SK-N-SH (cell line): ENCODE data around the gene DHDH. TPM values are rescaled to one million over a fixed set of nuclear protein-coding genes. Genes with fewer than 3 reads are reported as not detected.

Source experiments
- CTCF ChIA-PET: fragments of 300-600, 350-600 bp; formaldehyde crosslinking; extraction: SDS; loops from one replicate; lab custom pipeline; 2021; lab: Yijun Ruan, JAX
- POLR2A ChIA-PET: fragments of 350-600 bp; sonication (Branson Sonifier 250); formaldehyde crosslinking; extraction: SDS; loops from one replicate; lab custom pipeline; 2020; ENCODE audit warnings: antibody characterized with exemption, inconsistent platforms; lab: Yijun Ruan, JAX
- DNase-seq: peaks from one replicate; pipeline ENCODE4 v3.0.0; 2012
- H2AFZ ChIP-seq: fragments of 200-600 bp; sonication (generic); 2 replicates; pipeline ENCODE4 v1.8.1; 2016; ENCODE audit warnings: antibody characterized with exemption, mild to moderate bottlenecking, low read depth
- H3F3A ChIP-seq: fragments of 200-600 bp; sonication (generic); replicated peaks from 2 replicates; pipeline ENCODE3; 2016; ENCODE audit warnings: antibody characterized with exemption, mild to moderate bottlenecking; ENCODE audit not compliant: insufficient read depth
- H3K27ac ChIP-seq, 2 experiments: fragments of 200-500 bp in 1 of 2; fragments of 200-600 bp in 1 of 2; sonication (Bioruptor generic) in 1 of 2; sonication (generic), shearing (Covaris generic) in 1 of 2; 2 replicates each; pipeline versions ENCODE4 v1.5.1 to v1.6.1; 2014 to 2016; ENCODE audit warnings: low read depth in 2 of 2, inconsistent platforms in 1 of 2, low read length in 1 of 2, mild to moderate bottlenecking in 1 of 2, mixed read lengths in 1 of 2
- H3K27me3 ChIP-seq: fragments of 200-600 bp; sonication (generic), shearing (Covaris generic); 2 replicates; pipeline ENCODE4 v1.6.1; 2016; ENCODE audit warnings: mixed run types; ENCODE audit not compliant: insufficient read depth
- H3K36me3 ChIP-seq, 2 experiments: fragments of 200-500 bp in 1 of 2; fragments of 200-600 bp in 1 of 2; sonication (Bioruptor generic) in 1 of 2; sonication (generic) in 1 of 2; replicated peaks in 1 of 2; 2 replicates each; pipeline versions ENCODE3 to v1.5.1; 2014 to 2016; ENCODE audit warnings: low read length in 1 of 2, mild to moderate bottlenecking in 1 of 2; ENCODE audit not compliant: insufficient read depth in 2 of 2, control insufficient read depth in 1 of 2
- H3K4me1 ChIP-seq, 2 experiments: fragments of 200-500 bp in 1 of 2; fragments of 200-600 bp in 1 of 2; sonication (Bioruptor generic) in 1 of 2; sonication (generic), shearing (Covaris generic) in 1 of 2; 2 replicates each; pipeline versions ENCODE4 v1.5.1 to v1.6.1; 2014 to 2016; ENCODE audit warnings: low read depth in 1 of 2, low read length in 1 of 2, mixed run types in 1 of 2; ENCODE audit not compliant: insufficient read depth in 2 of 2, control insufficient read depth in 1 of 2
- H3K4me2 ChIP-seq: fragments of 200-600 bp; sonication (generic), shearing (Covaris generic); 2 replicates; pipeline ENCODE4 v1.6.1; 2017; ENCODE audit warnings: mixed run types
- H3K4me3 ChIP-seq, 2 experiments: fragments of 200-500 bp in 1 of 2; fragments of 200-600 bp in 1 of 2; sonication (Bioruptor generic) in 1 of 2; sonication (generic), shearing (Covaris generic) in 1 of 2; 2 replicates each; pipeline versions ENCODE4 v1.5.1 to v1.8.1; 2014 to 2016; ENCODE audit warnings: low read depth in 2 of 2, inconsistent platforms in 1 of 2, low read length in 1 of 2, mild to moderate bottlenecking in 1 of 2, mixed read lengths in 1 of 2, moderate library complexity in 1 of 2
- H3K79me2 ChIP-seq: fragments of 200-600 bp; sonication (generic); 2 replicates; pipeline ENCODE4 v1.8.1; 2017; ENCODE audit warnings: mild to moderate bottlenecking; ENCODE audit not compliant: insufficient read depth
- H3K9ac ChIP-seq: fragments of 200-600 bp; sonication (generic); 2 replicates; pipeline ENCODE4 v1.6.1; 2017; ENCODE audit warnings: mixed run types
- H3K9me2 ChIP-seq: fragments of 200-600 bp; sonication (generic); 2 replicates; pipeline ENCODE4 v1.6.1; 2017; ENCODE audit warnings: mixed run types
- H3K9me3 ChIP-seq: fragments of 200-600 bp; sonication (generic); 2 replicates; pipeline ENCODE4 v1.6.1; 2017; ENCODE audit warnings: mixed run types, mild to moderate bottlenecking, moderate library complexity
- H4K20me1 ChIP-seq: fragments of 200-600 bp; sonication (generic); 2 replicates; pipeline ENCODE4 v1.6.1; 2017; ENCODE audit warnings: mild to moderate bottlenecking, mixed run types; ENCODE audit not compliant: insufficient read depth
- CTCF ChIP-seq: fragments of 200-600 bp; sonication (generic); IDR thresholded peaks from 2 replicates; pipeline ENCODE4 v1.6.1; 2017; ENCODE audit warnings: antibody characterized with exemption, mild to moderate bottlenecking, moderate library complexity
- FOSL2 ChIP-seq: IDR thresholded peaks from 2 replicates; pipeline ENCODE4 v1.4.0; 2012; ENCODE audit warnings: low read depth, mild to moderate bottlenecking, moderate library complexity, borderline replicate concordance
- FOXJ3 ChIP-seq: sonication (generic); formaldehyde crosslinking; IDR thresholded peaks from 2 replicates; pipeline ENCODE4 v1.5.1; 2020; ENCODE audit warnings: mild to moderate bottlenecking, missing genetic modification reagents
- MEF2A ChIP-seq: IDR thresholded peaks from 2 replicates; pipeline ENCODE4 v1.4.0; 2012; ENCODE audit warnings: low read depth, borderline replicate concordance
- MXI1 ChIP-seq: IDR thresholded peaks from 2 replicates; pipeline ENCODE4 v1.6.1; 2012; ENCODE audit warnings: mild to moderate bottlenecking, low read depth, low read length, improper control_type of control experiment
- RAD21 ChIP-seq: IDR thresholded peaks from 2 replicates; pipeline ENCODE4 v1.6.1; 2012; ENCODE audit warnings: mild to moderate bottlenecking, low read length
- SMC3 ChIP-seq: IDR thresholded peaks from 2 replicates; pipeline ENCODE4 v1.6.1; 2012; ENCODE audit warnings: low read depth, low read length, improper control_type of control experiment
- TAF1 ChIP-seq: IDR thresholded peaks from 2 replicates; pipeline ENCODE4 v1.6.1; 2012; ENCODE audit warnings: low read depth, mild to moderate bottlenecking, low read length, moderate library complexity, borderline replicate concordance
- USF1 ChIP-seq: IDR thresholded peaks from 2 replicates; pipeline ENCODE4 v1.4.0; 2012; ENCODE audit warnings: low read depth, borderline replicate concordance
- ZBTB33 ChIP-seq: IDR thresholded peaks from 2 replicates; pipeline ENCODE4 v1.4.0; 2012; ENCODE audit warnings: low read depth, borderline replicate concordance
- WGBS: methylation state at CpG from one replicate; pipeline ENCODE4 v1.1.6; 2017; ENCODE audit warnings: low lambda C conversion rate; 5-methylcytosine and 5-hydroxymethylcytosine counted together
- polyA plus RNA-seq, 3 experiments: library from polyadenylated mRNA; depleted of rRNA; stranded (reverse); fragments of >200 nt; gene quantifications; 2 replicates each; pipeline ENCODE4 v1.2.3, GENCODE V29; 2012

Gene DHDH
- polyA plus RNA-seq, 1 of the 3 experiments (the other 2 are of a cell fraction): 0.72 TPM

GRCh38 chr19:48970139-48970766, 36.8 kb downstream of the DHDH start:
- H2AFZ ChIP-seq: no peak overlapping the region
- no peaks in the 10 kb centered on the region for H3K27me3 ChIP-seq
- H3K9ac ChIP-seq: no peak overlapping the region
- H3F3A ChIP-seq: peaks cover 36% of the 10 kb centered on the region
- H3K79me2 ChIP-seq: peaks cover 19% of the 10 kb centered on the region
- ChIA-PET POLR2A (interaction anchor here (1.1 to 1.2 kb wide), 2 partner anchors 134 to 182 kb away, joined by 4 read pairs; partner anchors contain the start of gene HSD17B14), CTCF (interaction anchor here (0.5 to 4.8 kb wide), 54 partner anchors 8 to 381 kb away, joined by 3 to 54 read pairs (median 4); partner anchors contain the start of genes BAX, CA11, DHDH and GYS1)
- peaks cover 18% of the 10 kb centered on the region for H4K20me1 ChIP-seq
- H3K4me3 ChIP-seq: no peak overlapping the region
- DNase-seq: no peak
- H3K4me1 ChIP-seq: peaks cover 0 to 11% of the 10 kb centered on the region in 2 experiments; a peak in 2 of 4 replicates
- no peaks in the 10 kb centered on the region for H3K9me2 ChIP-seq
- H3K36me3 ChIP-seq: peaks cover 21 to 40% of the 10 kb centered on the region in 2 experiments
- H3K27ac ChIP-seq: no peak overlapping the region
- H3K4me2 ChIP-seq: no peak overlapping the region
- no peak for TF ChIP-seq MEF2A
- no peak for TF ChIP-seq FOXJ3 (CRISPR knock-in tag)
- TF ChIP-seq USF1: no peak
- WGBS: 88% methylated on average over 23 of the region's 23 CpGs
- H3K9me3 ChIP-seq: no peaks in the 10 kb centered on the region

- Histone ChIP-seq H3K9me2 (no peaks in the 10 kb centered on the region), H3K27ac (no peak overlapping the region), H4K20me1 (peaks cover 11% of the 10 kb centered on the region)
- TF ChIP-seq CTCF (peak; percentile 94), TAF1 (no peak), SMC3 (peak; percentile 77), MXI1 (no peak), RAD21 (peak; percentile 82), ZBTB33 (no peak), FOSL2 (no peak)
- TF ChIP-seq, all 33 proteins: peak for 3
- Histone ChIP-seq H3K9ac (no peak overlapping the region), H3K4me1 (peaks cover 0 to 9% of the 10 kb centered on the region in 2 experiments; a peak in 2 of 4 replicates), H3K27me3 (no peaks in the 10 kb centered on the region), H3K4me3 (no peak overlapping the region; a peak in 1 of 4 replicates), H3K36me3 (peaks cover 21 to 40% of the 10 kb centered on the region in 2 experiments), H3K79me2 (peaks cover 11% of the 10 kb centered on the region), H3K4me2 (no peak overlapping the region), H2AFZ (no peak overlapping the region), H3K9me3 (no peaks in the 10 kb centered on the region), H3F3A (peaks cover 30% of the 10 kb centered on the region)
- peak; percentile 87 for DNase-seq
- CTCF ChIA-PET: interaction anchor here (0.5 to 4.8 kb wide), 54 partner anchors 9 to 382 kb away, joined by 3 to 54 read pairs (median 4); partner anchors contain the start of genes BAX, CA11, DHDH and GYS1
- 24% methylated on average over 18 of the region's 19 CpGs for WGBS
- POLR2A ChIA-PET: interaction anchor here (1.1 to 1.2 kb wide), 2 partner anchors 135 to 183 kb away, joined by 4 read pairs; partner anchors contain the start of gene HSD17B14
These were observed 37.5 kb downstream of the DHDH start for GRCh38 chr19:48970923-48971395.
